ENCODE data around the gene GPR173.

GPR173 gene

GRCh38 chrX:53049127-53049517, 533 bp downstream of the GPR173 start:
- H3K27ac Mint-ChIP-seq, result no peak overlapping the region
- H3K9me3 Mint-ChIP-seq, result peaks cover 32% of the 10 kb centered on the region
- TF ChIP-seq CTCF (IDR thresholded peaks at IDR 0.05), result no peak
- H3K27me3 Mint-ChIP-seq (ENCODE audit: low read depth, poor library complexity), result peaks cover 3% of the 10 kb centered on the region
- H3K36me3 Mint-ChIP-seq (ENCODE audit: low read depth), result no peaks in the 10 kb centered on the region
- no peak overlapping the region for H3K4me3 Mint-ChIP-seq
- peaks cover 16% of the 10 kb centered on the region for H3K4me1 Mint-ChIP-seq
- peak; percentile 8 for DNase-seq

DNA sequence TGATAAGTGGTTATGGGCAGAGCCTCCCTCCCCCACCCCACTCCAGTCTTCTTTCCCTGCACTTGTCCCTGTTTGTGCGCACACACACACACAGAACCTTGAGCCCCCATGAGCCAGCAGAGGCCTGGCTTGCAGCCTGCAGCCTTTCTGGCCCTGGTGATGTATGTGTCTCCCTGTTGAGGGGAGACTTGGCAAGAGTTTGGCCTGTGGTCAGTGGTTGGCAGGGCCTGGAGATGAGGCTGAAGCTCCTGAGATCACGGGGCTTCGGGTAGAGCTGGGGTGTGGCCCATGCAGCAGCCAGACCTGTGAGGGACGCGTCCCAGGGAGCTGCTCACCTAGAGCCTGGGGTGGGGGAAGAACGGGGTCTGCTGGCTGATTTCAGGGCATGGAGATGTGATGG, 2.3 kb downstream of the GPR173 start:
- Mint-ChIP-seq H3K4me3 (no peak overlapping the region), H3K27me3 (ENCODE audit: low read depth, poor library complexity) (no peaks in the 10 kb centered on the region), H3K36me3 (ENCODE audit: low read depth) (no peaks in the 10 kb centered on the region), H3K4me1 (peaks cover 16% of the 10 kb centered on the region), H3K27ac (no peak overlapping the region), H3K9me3 (peaks cover 20% of the 10 kb centered on the region)
- TF ChIP-seq CTCF (IDR thresholded peaks at IDR 0.05), result no peak
- no peak for DNase-seq

DNA sequence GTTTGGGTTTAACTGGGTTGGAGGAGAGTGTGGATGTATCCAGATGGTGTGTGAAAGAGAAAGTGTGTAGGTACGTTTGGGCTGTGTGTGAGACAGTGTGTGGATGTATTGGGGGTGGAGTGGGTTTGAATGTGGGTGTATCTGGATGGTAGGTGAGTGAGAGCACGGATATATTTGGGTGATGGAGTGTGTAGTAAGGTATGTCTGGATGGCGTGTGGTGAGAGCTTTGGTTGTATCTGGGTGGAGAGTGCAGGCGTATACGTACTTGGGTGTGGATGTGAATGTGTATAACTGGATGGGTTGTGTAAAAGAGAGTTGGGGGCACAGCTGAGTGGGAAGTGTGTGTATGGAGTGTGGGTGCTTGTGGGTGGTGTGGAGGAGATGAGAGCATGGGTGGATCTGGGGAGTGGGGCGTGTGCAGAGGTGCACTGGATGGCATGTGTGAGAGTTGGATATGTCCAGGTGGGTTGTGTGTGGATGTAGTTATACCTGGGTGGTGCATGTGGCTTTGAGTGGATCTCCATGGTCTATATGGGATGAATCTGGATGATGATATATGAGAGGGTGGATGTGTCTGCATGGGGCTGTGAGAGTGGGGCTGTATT, 6.8 kb downstream of the GPR173 start:
- Mint-ChIP-seq H3K4me3 (no peak overlapping the region), H3K27me3 (ENCODE audit: low read depth, poor library complexity) (peaks cover 4% of the 10 kb centered on the region)
- no peak for TF ChIP-seq CTCF (IDR thresholded peaks at IDR 0.05)

GRCh38 chrX:53056292-53056691, 7.7 kb downstream of the GPR173 start:
- Mint-ChIP-seq H3K4me3 (no peak overlapping the region), H3K27me3 (ENCODE audit: low read depth, poor library complexity) (peaks cover 5% of the 10 kb centered on the region), H3K9me3 (peaks cover 15% of the 10 kb centered on the region), H3K36me3 (ENCODE audit: low read depth) (peaks cover 9% of the 10 kb centered on the region), H3K27ac (no peak overlapping the region), H3K4me1 (no peaks in the 10 kb centered on the region)
- TF ChIP-seq CTCF (IDR thresholded peaks at IDR 0.05), result no peak
- no peak for DNase-seq

More for the DNA sequence above, 6.8 kb downstream of the GPR173 start:
- no peak for DNase-seq
- Mint-ChIP-seq H3K9me3 (peaks cover 13% of the 10 kb centered on the region), H3K4me1 (no peaks in the 10 kb centered on the region), H3K36me3 (ENCODE audit: low read depth) (peaks cover 9% of the 10 kb centered on the region), H3K27ac (no peak overlapping the region)

- TF ChIP-seq CTCF (IDR thresholded peaks at IDR 0.05), result no peak
- H3K27me3 Mint-ChIP-seq (ENCODE audit: low read depth, poor library complexity), result peaks cover 2% of the 10 kb centered on the region
- no peak for DNase-seq
- H3K4me3 Mint-ChIP-seq, result no peak overlapping the region
- H3K9me3 Mint-ChIP-seq, result peaks cover 34% of the 10 kb centered on the region
- H3K27ac Mint-ChIP-seq, result no peak overlapping the region
- no peaks in the 10 kb centered on the region for H3K4me1 Mint-ChIP-seq
- peaks cover 14% of the 10 kb centered on the region for H3K36me3 Mint-ChIP-seq (ENCODE audit: low read depth)
Measured at GRCh38 chrX:53065104-53065503, 16.5 kb downstream of the GPR173 start.

DNA sequence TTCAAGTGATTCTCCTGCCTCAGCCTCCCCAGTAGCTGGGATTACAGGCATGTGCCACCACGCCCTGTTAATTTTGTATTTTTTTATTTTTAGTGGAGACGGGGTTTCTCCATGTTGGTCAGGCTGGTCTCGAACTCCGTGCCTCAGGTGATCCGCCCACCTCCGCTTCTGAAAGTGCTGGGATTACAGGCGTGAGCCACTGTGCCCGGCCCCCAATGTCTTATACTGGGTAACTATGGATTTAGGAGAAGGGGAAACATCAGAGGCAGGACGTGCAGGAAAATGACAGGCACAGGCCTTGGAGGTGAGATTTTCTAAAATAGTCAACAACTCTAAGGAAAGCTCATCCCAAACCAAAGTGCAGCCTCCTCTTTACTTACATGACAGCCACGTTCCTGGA, 22.5 kb downstream of the GPR173 start:
- no peak overlapping the region for H3K27ac Mint-ChIP-seq
- H3K4me3 Mint-ChIP-seq, result no peak overlapping the region
- TF ChIP-seq CTCF (IDR thresholded peaks at IDR 0.05), result no peak
- H3K4me1 Mint-ChIP-seq, result peaks cover 19% of the 10 kb centered on the region
- peaks cover 4% of the 10 kb centered on the region for H3K36me3 Mint-ChIP-seq (ENCODE audit: low read depth)
- no peak for DNase-seq
- peaks cover 3% of the 10 kb centered on the region for H3K27me3 Mint-ChIP-seq (ENCODE audit: low read depth, poor library complexity)
- peaks cover 50% of the 10 kb centered on the region for H3K9me3 Mint-ChIP-seq
